CD4-positive, alpha-beta T cell treated with Interleukin-10 for 1 hour (primary cell): Measurements from ENCODE around the gene KIR3DL1.
A peak's percentile ranks its signal among the peaks of the same experiment; 100 is the strongest.
"Not testable (repeated sequence)": the region's sequence is repeated elsewhere in the genome, so short reads cannot be mapped to it uniquely, and the experiment has no call there.

Experiments used
- DNase-seq: peaks from one replicate; pipeline ENCODE4 v3.0.0-alpha.2; 2020

KIR3DL1 gene

DNA sequence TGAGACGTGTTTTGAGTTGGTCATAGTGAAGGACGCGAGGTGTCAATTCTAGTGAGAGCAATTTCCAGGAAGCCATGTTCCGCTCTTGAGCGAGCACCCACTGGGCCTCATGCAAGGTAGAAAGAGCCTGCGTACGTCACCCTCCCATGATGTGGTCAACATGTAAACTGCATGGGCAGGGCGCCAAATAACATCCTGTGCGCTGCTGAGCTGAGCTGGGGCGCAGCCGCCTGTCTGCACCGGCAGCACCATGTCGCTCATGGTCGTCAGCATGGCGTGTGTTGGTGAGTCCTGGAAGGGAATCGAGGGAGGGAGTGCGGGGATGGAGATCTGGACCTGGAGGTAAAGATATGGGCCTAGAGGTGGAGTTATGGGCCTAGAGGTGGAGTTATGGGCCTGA is at the start of gene KIR3DL1:
KIR3DL1 (plus strand) TSS at position 218 of the 400 bp plus-strand sequence.
- not testable (repeated sequence) for DNase-seq

DNA sequence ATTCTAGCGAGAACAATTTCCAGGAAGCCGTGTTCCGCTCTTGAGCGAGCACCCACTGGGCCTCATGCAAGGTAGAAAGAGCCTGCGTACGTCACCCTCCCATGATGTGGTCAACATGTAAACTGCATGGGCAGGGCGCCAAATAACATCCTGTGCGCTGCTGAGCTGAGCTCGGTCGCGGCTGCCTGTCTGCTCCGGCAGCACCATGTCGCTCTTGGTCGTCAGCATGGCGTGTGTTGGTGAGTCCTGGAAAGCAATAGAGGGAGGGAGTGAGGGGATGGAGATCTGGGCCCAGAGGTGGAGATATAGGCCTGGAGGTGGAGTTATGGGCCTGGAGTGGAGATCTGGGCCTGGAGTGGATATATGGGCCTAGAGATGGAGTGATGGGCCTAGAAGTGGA is 46.6 kb upstream of the KIR3DL1 start, which contains the start of gene KIR2DL1:
KIR2DL1 (plus strand) TSS at position 148 of the 400 bp plus-strand sequence; CDS start at position 206, 58 bp downstream.
- DNase-seq, result not testable (repeated sequence)

DNA sequence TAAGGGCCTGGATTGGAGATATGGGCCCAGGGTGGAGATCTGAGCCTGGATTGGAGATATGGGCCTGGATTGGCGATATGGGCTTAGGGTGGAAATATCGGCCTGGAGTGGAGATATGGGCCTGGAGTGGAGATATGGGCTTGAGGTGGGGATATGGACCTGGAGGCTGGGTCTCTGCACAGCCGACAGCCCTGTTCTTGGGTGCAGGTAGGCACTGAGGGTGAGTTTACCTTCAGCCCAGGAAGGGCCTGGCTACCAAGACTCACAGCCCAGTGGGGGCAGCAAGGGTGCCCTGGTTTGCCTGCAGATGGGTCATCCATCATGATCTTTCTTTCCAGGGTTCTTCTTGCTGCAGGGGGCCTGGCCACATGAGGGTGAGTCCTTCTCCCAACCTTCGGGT is 45.8 kb upstream of the KIR3DL1 start:
- DNase-seq, result not testable (repeated sequence)

DNA sequence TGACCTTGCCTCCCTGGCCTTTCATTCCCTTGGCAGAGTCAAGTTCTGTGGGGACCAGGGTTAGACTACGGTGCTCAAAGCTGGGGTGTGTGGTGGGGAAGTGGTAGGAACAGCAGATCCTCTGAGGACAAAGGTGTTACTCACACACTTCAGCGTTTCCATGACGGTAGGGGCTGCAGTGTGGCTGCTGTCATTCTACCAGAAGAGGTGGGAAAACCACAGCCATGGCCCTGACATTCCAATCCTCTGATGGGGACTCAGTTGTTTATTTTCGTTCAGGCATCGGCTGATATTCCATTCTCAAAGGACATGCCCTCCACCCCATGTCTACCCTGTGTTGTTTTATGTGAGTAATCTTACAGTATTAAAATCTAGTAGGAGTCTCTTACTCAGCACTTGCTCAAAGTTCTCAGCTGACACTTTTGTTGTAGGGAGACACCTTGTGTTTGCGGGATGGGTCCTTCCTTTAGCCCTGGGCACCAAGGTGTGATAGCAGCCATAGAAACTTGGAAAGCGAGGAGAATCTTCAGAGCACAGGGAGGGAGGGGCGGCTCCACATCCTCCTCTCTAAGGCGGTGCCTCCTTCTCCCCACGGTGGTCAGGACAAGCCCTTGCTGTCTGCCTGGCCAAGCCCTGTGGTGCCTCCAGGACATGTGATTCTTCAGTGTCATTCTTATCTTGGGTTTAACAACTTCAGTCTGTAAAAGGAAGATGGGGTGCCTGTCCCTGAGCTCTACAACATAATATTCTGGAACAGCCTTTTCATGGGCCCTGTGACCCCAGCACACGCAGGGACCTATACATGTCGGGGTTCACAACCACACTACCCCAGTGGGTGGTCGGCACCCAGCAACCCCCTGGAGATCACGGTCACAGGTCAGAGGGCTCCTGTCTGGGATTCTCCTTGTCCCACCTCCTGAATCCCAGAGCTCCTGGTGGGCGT is 45.0 kb upstream of the KIR3DL1 start:
- not testable (repeated sequence) for DNase-seq

DNA sequence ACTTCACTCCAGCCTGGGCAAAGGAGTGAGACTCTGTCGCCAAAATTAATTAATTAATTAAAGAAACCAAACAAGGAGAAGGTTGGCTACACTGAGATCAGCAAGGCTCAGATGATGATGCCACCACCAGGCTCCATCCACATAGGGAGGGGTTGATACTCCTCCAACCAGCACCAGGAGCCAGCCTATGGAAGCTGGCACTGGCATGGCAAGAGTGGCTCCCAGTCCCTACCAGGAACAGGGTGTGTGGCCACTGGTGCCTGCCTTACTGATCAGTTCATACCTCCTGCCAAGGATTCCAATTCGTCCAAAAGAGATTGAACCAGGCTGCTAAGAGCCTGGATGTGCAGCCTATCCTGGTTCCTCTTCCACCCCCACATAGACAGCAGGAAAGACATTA is 43.6 kb upstream of the KIR3DL1 start:
- DNase-seq, result not testable (repeated sequence)

DNA sequence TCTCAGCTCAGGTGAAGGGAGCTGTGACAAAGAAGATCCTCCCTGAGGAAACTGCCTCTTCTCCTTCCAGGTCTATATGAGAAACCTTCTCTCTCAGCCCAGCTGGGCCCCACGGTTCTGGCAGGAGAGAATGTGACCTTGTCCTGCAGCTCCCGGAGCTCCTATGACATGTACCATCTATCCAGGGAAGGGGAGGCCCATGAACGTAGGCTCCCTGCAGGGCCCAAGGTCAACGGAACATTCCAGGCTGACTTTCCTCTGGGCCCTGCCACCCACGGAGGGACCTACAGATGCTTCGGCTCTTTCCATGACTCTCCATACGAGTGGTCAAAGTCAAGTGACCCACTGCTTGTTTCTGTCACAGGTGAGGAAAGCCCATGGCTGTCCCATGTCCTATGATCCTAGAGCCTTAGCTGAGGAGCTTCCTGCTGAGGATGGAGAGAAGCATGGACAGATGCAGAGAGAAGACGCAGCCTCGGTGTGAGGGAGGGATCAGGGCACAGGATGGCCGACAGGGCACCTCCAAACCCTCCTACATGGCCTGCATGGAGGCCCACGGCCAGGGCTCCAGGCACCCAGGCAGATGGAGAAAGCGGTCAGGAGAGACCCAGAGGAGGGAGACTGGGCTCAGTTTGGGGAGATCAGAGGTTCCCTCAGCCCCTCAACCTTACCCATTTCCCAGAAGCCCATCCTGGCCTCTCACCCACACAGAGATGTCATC is 41.0 kb upstream of the KIR3DL1 start:
- not testable (repeated sequence) for DNase-seq

DNA sequence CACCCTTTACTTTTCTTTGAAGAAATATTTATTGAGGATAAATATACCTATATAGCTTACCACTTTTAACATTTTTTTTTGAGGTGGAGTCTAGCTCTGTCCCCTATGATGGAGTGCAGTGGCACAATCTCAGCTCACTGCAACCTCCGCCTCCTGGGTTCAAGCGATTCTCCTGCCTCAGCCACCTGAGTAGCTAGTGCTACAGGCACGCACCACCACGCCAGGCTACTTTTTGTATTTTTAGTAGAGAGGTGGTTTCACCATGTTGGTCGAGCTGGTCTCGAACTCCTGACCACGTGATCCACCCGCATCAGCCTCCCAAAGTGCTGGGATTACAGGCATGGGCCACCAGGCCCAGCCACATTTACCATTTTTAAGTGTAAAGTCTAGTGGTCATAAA is 40.4 kb upstream of the KIR3DL1 start:
- DNase-seq, result not testable (repeated sequence)

DNA sequence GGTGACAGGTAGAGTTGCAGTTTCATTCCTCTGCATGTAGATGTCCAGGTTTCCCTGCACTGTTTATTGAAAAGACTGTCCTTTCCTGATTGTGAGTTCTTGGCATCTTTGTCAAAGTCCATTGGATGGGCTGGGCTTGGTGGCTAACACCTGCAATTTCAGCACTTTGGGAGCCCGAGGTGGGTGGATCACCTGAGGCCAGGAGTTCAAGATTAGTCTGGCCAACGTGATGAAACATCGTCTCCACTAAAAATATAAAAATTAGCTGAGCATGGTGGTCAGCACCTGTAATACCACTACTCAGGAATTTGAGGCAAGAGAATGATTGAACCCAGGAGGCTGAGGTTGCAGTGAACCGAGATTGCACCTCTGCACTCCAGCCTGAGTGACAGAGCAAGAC is 38.4 kb upstream of the KIR3DL1 start:
- DNase-seq, result not testable (repeated sequence)

DNA sequence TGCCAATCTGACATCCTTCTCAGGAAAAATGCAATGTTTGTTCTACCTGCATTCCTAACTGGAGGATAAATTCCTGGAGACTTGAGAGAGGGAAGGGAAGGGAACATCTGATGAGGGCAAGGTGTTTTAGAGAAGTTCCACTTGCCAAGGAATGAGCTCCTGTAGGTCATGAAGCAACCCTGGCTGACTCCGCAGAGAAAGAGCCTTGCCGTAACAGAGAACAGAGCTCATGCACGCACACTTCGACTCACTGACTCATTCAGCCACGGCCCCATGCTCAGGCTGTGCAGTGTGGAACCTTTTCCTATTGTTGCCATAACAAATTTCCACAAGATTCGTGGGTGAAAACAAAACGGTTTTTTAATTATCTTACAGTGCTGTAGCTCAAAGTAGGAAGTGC is 37.4 kb upstream of the KIR3DL1 start:
- not testable (repeated sequence) for DNase-seq

DNA sequence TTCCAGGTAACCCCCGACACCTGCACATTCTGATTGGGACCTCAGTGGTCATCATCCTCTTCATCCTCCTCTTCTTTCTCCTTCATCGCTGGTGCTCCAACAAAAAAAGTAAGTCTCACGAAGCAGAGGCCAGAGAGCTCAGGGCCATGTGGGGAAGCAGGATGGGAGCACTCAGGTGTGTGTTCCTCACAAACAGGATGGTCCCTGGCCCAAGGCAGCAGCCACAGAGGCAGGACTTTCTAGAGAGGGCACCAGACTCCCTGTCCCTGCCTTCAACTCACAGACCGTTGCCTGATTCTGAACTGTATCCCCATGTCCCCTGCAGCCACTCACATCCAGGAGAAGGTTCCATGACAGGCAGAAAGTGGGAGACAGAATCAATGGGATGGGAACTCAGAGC is 33.4 kb upstream of the KIR3DL1 start:
- not testable (repeated sequence) for DNase-seq

DNA sequence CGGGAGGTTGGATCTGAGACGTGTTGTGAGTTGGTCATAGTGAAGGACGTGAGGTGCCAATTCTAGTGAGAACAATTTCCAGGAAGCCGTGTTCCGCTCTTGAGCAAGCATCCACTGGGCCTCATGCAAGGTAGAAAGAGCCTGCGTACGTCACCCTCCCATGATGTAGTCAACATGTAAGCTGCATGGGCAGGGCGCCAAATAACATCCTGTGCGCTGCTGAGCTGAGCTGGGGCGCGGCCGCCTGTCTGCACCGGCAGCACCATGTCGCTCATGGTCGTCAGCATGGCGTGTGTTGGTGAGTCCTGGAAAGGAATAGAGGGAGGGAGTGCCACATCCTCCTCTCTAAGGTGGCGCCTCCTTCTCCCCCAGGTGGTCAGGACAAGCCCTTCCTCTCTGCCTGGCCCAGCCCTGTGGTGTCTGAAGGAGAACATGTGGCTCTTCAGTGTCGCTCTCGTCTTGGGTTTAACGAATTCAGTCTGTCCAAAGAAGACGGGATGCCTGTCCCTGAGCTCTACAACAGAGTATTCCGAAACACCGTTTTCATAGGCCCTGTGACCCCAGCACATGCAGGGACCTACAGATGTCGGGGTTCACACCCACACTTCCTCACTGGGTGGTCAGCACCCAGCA is 30.1 kb upstream of the KIR3DL1 start:
- not testable (repeated sequence) for DNase-seq

DNA sequence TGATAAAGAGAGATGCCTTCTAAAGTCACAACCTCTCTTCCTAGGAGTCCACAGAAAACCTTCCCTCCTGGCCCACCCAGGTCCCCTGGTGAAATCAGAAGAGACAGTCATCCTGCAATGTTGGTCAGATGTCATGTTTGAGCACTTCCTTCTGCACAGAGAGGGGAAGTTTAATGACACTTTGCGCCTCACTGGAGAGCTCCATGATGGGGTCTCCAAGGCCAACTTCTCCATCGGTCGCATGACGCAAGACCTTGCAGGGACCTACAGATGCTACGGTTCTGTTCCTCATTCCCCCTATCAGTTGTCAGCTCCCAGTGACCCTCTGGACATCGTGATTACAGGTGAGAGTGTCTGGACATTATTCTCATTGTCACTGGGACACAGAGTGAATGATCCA is 28.1 kb upstream of the KIR3DL1 start:
- DNase-seq, result not testable (repeated sequence)

DNA sequence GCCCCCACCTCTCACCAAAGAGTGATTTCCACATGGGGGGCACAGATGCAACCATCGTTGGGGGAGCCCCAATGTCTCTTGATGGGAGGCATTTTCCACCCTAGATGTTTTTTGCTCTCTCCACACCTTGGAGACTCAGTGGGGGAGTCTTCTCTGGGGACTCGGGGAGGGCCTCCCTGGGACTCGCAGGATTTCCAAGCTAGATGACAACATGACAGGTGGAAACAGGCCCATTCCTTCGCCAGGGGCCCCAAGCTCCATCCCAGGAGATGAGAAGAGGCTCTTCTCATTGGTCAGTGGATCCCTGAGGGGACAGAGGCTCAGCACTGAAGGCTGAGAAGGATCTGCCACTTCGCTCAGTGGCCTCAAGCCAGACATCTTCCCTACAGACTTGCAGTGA is 25.6 kb upstream of the KIR3DL1 start:
- no peak for DNase-seq

DNA sequence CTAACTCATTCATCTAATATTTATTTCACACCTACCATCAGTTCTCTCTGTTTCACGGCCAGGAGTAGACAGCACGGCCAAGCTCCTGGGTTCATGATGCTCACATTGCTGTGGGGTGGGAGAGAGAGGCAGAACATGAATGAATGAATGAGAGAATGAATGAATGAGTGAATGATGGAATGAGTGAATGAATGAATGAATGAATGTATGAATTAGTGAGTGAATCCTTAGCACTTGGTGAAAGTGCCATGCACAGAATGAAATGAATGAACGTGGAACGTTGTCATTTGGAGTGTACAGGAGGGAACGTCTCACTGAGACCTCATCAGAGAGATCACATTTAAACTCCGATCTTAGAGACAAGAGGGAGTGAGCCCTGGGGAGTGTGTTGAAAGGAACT is 24.8 kb upstream of the KIR3DL1 start:
- DNase-seq, result no peak

DNA sequence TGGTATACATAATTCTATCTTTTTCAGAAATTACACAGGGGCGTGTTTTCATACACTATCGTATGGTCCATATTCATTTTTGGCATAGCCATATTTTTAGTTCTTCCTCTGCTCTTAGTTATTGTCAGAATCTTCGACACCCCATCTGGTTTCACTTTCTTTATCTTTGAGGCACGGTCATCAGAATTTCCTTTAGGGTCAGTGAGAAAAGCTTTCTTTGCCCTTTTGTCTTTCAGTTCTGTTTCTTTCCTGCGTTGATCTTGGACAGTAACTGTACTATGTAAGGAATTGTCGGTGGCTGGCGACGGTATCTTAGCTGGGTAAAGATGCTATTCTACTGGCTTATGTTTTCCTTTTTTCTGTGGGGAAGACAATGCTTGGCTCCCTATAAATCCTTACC is 23.5 kb upstream of the KIR3DL1 start:
- peak; percentile 15 for DNase-seq

DNA sequence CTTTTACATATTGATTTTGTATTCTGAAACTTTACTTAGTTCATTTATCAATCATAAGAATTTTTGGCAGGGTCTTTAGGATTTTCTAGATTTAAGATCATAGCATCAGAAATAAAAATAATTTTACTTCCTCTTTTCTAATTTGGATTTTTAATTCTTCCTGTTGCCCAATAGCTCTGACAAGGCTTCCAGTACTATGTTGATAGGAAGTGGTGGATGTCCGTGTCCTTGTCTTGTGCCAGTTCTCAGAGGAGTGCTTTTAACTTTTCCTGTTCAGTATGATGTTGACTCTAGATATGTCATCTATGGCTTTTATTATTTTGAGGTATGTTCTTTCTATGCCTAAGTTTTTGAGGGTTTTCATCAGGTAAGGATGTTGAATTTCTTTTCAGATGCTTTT is 20.5 kb upstream of the KIR3DL1 start:
- DNase-seq, result no peak

DNA sequence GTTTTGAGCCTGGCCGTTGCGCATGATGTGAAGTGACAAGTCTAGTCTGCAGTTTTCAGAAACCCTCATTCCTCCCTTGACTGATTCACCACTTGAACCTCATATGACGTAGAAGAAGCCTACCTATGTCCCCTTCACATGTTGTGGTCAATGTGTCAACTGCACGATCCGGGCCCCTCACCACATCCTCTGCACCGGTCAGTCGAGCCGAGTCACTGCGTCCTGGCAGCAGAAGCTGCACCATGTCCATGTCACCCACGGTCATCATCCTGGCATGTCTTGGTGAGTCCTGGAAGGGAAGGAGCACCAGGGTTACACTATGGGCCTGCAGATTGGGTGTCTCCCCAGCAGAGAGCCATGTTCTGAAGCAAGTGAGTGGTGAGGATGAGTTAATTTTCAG is 12.9 kb upstream of the KIR3DL1 start, which contains the start of gene KIR2DL4:
KIR2DL4 (plus strand) TSS at position 201 of the 400 bp plus-strand sequence; CDS start at position 243, 42 bp downstream.
- DNase-seq, result peak; percentile 3

DNA sequence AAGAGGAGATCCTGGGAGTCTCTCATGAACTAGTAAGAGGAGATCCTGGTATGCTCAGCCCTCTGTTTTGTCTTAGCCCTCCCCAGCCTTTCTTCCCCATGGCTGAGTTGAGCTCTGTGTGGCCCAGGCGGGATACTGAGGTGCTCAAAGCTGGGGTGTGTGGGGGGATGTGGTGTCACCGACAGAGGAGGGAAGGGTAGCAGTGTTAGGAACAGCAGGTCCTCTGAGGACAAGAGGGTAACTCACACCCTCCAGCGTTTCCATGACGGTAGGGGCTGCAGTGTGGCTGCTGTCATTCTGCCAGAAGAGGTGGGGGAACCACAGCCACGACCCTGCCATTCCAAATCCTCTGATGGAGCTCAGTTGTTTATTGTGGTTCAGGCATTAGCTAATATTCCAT is 12.2 kb upstream of the KIR3DL1 start:
- no peak for DNase-seq

DNA sequence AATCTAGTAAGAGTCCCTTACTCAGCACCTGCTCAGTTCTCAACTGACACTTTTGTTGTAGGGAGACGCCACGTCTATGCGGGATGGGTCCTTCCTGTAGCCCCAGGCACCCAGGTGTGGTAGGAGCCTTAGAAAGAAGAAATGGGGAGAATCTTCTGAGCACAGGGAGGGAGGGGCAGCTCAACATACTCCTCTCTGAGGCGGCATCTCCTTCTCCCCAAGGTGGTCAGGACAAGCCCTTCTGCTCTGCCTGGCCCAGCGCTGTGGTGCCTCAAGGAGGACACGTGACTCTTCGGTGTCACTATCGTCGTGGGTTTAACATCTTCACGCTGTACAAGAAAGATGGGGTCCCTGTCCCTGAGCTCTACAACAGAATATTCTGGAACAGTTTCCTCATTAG is 11.7 kb upstream of the KIR3DL1 start:
- DNase-seq, result no peak

DNA sequence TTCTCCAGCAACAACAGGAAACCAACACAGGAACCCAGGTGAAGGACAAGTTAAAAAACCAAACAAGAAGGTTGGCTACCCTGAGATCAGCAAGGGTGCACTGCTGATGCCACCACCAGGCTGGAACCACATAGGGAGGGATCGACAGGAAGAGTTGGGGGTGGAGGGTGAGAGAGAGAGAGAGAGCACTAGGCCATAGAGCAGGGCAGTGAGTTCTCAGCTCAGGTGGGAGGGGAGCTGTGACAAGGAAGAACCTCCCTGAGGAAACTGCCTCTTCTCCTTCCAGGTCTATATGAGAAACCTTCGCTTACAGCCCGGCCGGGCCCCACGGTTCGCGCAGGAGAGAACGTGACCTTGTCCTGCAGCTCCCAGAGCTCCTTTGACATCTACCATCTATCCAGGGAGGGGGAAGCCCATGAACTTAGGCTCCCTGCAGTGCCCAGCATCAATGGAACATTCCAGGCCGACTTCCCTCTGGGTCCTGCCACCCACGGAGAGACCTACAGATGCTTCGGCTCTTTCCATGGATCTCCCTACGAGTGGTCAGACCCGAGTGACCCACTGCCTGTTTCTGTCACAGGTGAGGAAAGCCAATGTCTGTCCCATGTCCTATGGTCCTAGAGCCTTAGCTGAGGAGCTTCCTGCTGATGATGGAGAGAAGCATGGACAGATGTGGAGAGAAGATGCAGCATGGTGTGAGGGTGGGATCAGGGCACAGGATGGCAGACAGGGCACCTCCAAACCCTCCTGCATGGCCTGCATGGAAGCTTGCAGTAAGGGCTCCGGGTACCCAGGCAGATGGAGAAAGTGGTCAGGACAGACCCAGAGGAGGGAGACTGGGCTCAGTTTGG is 10.4 kb upstream of the KIR3DL1 start:
- no peak for DNase-seq

DNA sequence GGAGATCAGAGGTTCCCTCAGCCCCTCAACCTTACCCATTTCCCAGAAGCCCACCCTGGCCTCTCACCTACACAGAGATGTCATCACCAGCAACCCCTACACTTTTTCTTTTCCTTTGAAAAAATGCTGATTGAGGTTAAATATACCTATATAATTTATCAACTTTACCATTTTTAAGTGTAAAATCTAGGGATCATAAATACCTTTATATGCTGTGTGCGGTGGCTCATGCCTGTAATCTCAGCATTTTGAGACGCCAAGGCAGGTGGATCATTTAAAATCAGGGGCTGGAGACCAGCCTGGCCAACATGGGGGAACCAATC is 9.8 kb upstream of the KIR3DL1 start:
- DNase-seq, result no peak

DNA sequence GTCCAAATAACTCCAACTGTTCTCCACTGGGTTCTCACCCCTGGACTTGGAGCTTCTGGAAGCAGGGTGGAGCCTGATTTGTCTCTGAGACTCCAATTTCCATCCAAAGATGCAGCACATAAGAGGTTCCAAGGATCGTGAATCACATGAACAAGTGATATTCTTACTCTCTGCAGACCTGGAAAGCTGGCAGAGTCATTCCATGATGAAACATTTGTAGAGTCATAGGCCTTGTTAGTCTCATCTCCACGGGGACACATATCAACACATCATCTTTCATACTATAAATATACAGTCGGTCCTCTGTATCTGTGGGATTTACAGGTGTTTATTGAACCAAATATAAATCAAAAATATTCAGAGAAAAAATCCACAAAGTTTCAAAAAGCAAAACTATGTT is 1.7 kb upstream of the KIR3DL1 start:
- not testable (repeated sequence) for DNase-seq
